Pulmonary artery endothelial cell (primary cell): Measurements from ENCODE around the gene EXOC3L2. TPM values are rescaled to one million over a fixed set of nuclear protein-coding genes. Genes with fewer than 3 reads are reported as not detected.

Experiments used
- DNase-seq: peaks from one replicate; pipeline ENCODE4 v3.0.0-alpha.2; 2011; ENCODE audit warnings: low read depth, low spot score
- total RNA-seq: library from RNA; depleted of rRNA; stranded (reverse); fragments of >200 nt; gene quantifications from 2 replicates; pipeline ENCODE4 v1.2.3, GENCODE V29; 2014

The EXOC3L2 gene
- total RNA-seq, 1 donor from 2014 or later, result 1.6 TPM

GRCh38 chr19:45222724-45223123, 22.5 kb downstream of the EXOC3L2 start:
- no peak for DNase-seq

- no peak for DNase-seq
These were observed 26.1 kb downstream of the EXOC3L2 start for GRCh38 chr19:45218911-45219743.

GRCh38 chr19:45218426-45218825, 26.8 kb downstream of the EXOC3L2 start:
- DNase-seq, result no peak

- no peak for DNase-seq
These were observed 27.3 kb downstream of the EXOC3L2 start for GRCh38 chr19:45217957-45218334.

GRCh38 chr19:45217193-45217956, 27.8 kb downstream of the EXOC3L2 start:
- DNase-seq, result no peak

- no peak for DNase-seq
These were observed 28.5 kb downstream of the EXOC3L2 start for GRCh38 chr19:45216667-45217066.

- no peak for DNase-seq
These were observed 29.6 kb downstream of the EXOC3L2 start for GRCh38 chr19:45215391-45216191.

- no peak for DNase-seq
These were observed 32.2 kb downstream of the EXOC3L2 start for GRCh38 chr19:45213031-45213430.

- no peak for DNase-seq
These were observed 33.3 kb downstream of the EXOC3L2 start for GRCh38 chr19:45211751-45212381.

GRCh38 chr19:45206328-45206727, 38.9 kb downstream of the EXOC3L2 start:
- no peak for DNase-seq

- no peak for DNase-seq
These were observed 39.4 kb downstream of the EXOC3L2 start for GRCh38 chr19:45205810-45206209.

GRCh38 chr19:45202637-45203036, 42.6 kb downstream of the EXOC3L2 start:
- no peak for DNase-seq

GRCh38 chr19:45200568-45200967, 44.6 kb downstream of the EXOC3L2 start:
- no peak for DNase-seq

- DNase-seq, result no peak
These were observed 49.4 kb downstream of the EXOC3L2 start for GRCh38 chr19:45195764-45196163.

GRCh38 chr19:45191375-45191774, 53.8 kb downstream of the EXOC3L2 start:
- DNase-seq, result no peak

- no peak for DNase-seq
These were observed 55.2 kb downstream of the EXOC3L2 start for GRCh38 chr19:45189971-45190370.

GRCh38 chr19:45187421-45188100, 57.6 kb downstream of the EXOC3L2 start:
- DNase-seq, result no peak

GRCh38 chr19:45186509-45187334, 58.5 kb downstream of the EXOC3L2 start:
- DNase-seq, result no peak

- DNase-seq, result no peak
These were observed 61.1 kb downstream of the EXOC3L2 start for GRCh38 chr19:45184115-45184514.

GRCh38 chr19:45182758-45183157, 62.4 kb downstream of the EXOC3L2 start:
- DNase-seq, result no peak
